Endothelial cell of umbilical vein (primary cell): Measurements from ENCODE around the gene UBB.

Source experiments
- CTCF ChIP-seq, 2 donors: IDR thresholded peaks; 1 replicate in 1 of 2; 2 replicates in 1 of 2; pipeline ENCODE4 v1.5.1; 2011; ENCODE audit warnings: low read length in 2 of 2, mild to moderate bottlenecking in 2 of 2, moderate library complexity in 2 of 2, control low read depth in 1 of 2, inconsistent platforms in 1 of 2, low read depth in 1 of 2; ENCODE audit not compliant: insufficient read depth in 1 of 2; ENCODE audit errors: extremely low read depth in 1 of 2
- MAX ChIP-seq: IDR thresholded peaks from 2 replicates; pipeline ENCODE4 v1.6.1; 2011; ENCODE audit not compliant: insufficient read depth, insufficient read length
- POLR2A ChIP-seq: IDR thresholded peaks from 2 replicates; pipeline ENCODE4 v1.6.1; 2012; ENCODE audit warnings: low read depth, mild to moderate bottlenecking, control low read depth, low read length
- POLR2AphosphoS5 ChIP-seq: IDR thresholded peaks from 2 replicates; pipeline ENCODE4 v1.6.1; 2012; ENCODE audit warnings: low read depth, mild to moderate bottlenecking, control low read depth, low read length, moderate library complexity; ENCODE audit not compliant: insufficient read depth

GRCh38 chr17:16419074-16419928 is 38.4 kb downstream of the UBB start:
- TF ChIP-seq CTCF (IDR thresholded peaks at IDR 0.05; ENCODE audit: extremely low read depth in 1 of 2, insufficient read depth in 1 of 2, low read depth in 1 of 2, low read length in 2 of 2) (no peak), POLR2AphosphoS5 (no peak), MAX (no peak), POLR2A (no peak)
